HL-60 (cell line): ENCODE measurements around the gene PLA2G4B.

Experiments
- CTCF ChIP-seq: IDR thresholded peaks from one replicate; pipeline ENCODE4 v1.5.1; 2011; ENCODE audit warnings: low read length, control low read depth, inconsistent platforms; ENCODE audit not compliant: insufficient read depth
- POLR2AphosphoS5 ChIP-seq: IDR thresholded peaks from 2 replicates; pipeline ENCODE4 v1.6.1; 2012; ENCODE audit warnings: low read depth
- REST ChIP-seq: IDR thresholded peaks from 2 replicates; pipeline ENCODE4 v1.6.1; 2012; ENCODE audit warnings: low read depth; ENCODE audit not compliant: insufficient replicate concordance

GRCh38 chr15:41853831-41854230, 15.2 kb downstream of the PLA2G4B start:
- TF ChIP-seq CTCF (no peak), POLR2AphosphoS5 (no peak), REST (no peak)
